ENCODE measurements around the gene TSPOAP1. TPM values are rescaled to one million over a fixed set of nuclear protein-coding genes. Genes with fewer than 3 reads are reported as not detected.

TSPOAP1 gene
- total RNA-seq, 4 donors from 2014 or later, result 0.59 to 43.7 (median 32.4) TPM

DNA sequence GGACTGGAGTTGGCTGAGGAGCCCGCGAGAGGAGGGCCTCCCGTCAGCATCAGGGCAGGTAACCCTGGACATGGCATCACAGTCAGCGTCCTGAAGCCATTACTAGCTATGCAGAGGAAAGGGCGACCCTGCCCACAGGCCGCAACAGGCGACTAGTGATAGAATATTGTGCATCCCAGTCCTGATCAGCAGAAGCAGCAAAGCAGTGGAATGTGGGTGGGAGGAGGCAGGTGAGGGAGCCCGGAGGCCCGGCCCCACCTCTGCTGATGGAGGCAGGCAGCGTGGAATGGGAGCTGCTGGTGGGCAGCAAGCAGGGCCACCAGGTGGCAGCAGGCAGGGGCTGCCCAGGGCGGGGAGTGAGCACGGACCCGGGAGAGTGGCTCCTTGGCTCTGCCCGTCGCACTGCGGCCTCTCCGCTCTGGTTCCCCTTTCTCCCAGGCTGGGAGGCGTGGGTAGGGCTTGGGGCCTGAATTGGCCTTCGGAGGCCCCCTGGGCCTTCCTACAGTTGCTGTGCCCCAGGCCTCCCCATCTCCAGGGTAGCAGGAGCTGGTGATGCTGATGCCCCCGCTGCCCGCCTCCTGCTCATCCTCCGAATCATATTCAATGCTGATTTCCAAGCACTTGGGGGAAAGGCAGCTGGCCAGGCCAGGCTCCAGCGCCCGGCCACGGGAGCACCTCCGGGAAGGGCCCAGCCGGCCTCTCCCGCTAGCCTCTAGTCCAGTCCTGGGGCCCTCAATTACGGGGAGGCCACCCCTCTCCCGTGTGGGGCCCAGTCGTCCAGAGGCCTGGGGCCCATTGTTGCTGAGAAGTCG is 20.2 kb downstream of the TSPOAP1 start:
- H3K36me3 ChIP-seq, result no peaks in the 10 kb centered on the region
- TF ChIP-seq, protein P1, sequence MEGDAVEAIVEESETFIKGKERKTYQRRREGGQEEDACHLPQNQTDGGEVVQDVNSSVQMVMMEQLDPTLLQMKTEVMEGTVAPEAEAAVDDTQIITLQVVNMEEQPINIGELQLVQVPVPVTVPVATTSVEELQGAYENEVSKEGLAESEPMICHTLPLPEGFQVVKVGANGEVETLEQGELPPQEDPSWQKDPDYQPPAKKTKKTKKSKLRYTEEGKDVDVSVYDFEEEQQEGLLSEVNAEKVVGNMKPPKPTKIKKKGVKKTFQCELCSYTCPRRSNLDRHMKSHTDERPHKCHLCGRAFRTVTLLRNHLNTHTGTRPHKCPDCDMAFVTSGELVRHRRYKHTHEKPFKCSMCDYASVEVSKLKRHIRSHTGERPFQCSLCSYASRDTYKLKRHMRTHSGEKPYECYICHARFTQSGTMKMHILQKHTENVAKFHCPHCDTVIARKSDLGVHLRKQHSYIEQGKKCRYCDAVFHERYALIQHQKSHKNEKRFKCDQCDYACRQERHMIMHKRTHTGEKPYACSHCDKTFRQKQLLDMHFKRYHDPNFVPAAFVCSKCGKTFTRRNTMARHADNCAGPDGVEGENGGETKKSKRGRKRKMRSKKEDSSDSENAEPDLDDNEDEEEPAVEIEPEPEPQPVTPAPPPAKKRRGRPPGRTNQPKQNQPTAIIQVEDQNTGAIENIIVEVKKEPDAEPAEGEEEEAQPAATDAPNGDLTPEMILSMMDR (IDR thresholded peaks at IDR 0.05), result no peak
- TF ChIP-seq POLR2A (IDR thresholded peaks at IDR 0.05), result no peak
- intact Hi-C loops (cut with DNase I; ENCODE audit: low total_unique reads), result no loop called here

DNA sequence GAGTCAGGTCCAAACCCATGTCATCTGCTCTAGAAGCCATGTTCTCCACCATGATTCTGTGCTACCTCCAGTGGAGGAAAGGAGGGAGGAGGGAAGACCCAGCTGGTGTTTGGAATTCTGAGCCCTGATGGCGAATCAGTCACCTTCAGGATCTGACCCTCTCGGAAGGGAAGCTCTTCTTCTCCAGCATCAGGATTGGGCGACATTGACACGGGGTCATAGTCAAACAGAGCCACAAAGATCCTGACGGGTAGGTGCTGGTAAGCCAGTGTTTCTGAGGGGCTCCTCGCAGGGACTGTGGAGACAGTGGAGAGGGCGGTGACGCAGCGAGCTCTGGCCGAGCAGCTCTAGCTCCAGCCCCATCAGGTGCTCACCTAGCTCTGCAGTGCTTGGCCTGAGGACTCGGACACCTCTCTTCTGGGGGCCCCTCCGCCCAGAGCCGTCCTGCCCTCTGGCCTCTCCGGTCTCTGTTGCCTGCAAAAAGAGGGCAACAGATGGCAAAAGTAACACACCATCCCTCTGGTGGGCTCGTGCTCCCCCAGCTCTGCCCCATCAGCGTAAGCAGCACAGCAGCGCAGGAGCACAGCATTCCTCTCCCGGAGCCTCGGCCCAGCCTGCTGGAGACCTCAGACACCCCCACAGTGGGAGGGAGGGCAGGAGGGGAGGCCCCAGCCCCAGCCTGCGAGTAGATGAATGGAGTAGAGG is 21.0 kb downstream of the TSPOAP1 start:
- Histone ChIP-seq H3K4me3 (no peak overlapping the region), H3K27me3 (no peaks in the 10 kb centered on the region), H3K27ac (no peak overlapping the region), H3K9me3 (no peaks in the 10 kb centered on the region), H3K4me1 (no peaks in the 10 kb centered on the region), H3K36me3 (no peaks in the 10 kb centered on the region)
- intact Hi-C loops (cut with DNase I; ENCODE audit: low total_unique reads), result no loop called here
- DNase-seq, result peak in 1 of 2 donors; percentile 8
- no peak for TF ChIP-seq POLR2A (IDR thresholded peaks at IDR 0.05)
- TF ChIP-seq, protein P1 (IDR thresholded peaks at IDR 0.05), result no peak

More for the DNA sequence above, 20.2 kb downstream of the TSPOAP1 start:
- no peaks in the 10 kb centered on the region for H3K4me1 ChIP-seq
- DNase-seq, result peak in 1 of 2 donors; percentile 9
- no peaks in the 10 kb centered on the region for H3K9me3 ChIP-seq
- no peak overlapping the region for H3K4me3 ChIP-seq
- H3K27me3 ChIP-seq, result no peaks in the 10 kb centered on the region
- H3K27ac ChIP-seq, result no peak overlapping the region

DNA sequence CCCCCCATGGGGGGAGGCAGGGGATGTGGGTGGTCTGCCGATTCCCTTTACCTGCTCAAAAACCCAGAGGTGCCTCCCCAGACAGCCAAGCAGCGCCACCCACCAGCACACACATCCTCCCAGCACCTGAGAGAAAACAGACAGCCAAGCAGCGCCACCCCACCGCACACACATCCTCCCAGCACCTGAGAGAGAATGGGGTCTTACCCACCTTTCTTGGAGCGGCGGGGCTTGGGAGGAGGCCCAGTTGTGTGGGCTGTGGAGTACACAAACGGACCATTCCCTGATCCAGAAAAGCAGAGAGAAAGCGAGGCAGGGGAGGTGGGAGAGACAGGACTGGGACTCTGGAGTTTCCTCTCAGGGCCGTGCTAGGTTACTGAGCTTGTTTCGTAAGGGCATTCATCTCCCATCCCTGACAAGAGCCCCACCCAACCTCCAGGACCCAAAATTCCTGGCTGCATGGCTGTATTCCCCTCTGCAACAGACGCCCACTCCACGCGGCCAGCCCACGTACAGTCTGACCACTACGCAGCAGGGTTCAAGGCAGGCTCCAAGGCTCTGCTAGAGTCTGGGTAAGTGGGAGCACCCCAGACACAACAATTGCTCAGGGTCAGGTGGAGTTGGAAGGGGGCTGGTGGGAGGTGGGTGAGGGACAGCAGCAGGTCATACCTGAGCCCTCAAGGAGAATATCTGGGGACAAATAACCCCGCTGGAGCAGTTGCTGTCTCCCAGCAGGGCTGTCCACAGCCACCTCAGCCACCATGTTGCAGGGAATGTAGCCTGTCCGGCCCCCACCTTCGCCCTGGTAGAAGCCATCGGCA is 22.3 kb downstream of the TSPOAP1 start:
- intact Hi-C loops (cut with DNase I; ENCODE audit: low total_unique reads), result no loop called here
- peak in 1 of 2 donors; percentile 8 for DNase-seq
- TF ChIP-seq POLR2A (IDR thresholded peaks at IDR 0.05), result no peak
- TF ChIP-seq, protein P1 (IDR thresholded peaks at IDR 0.05), result no peak
- Histone ChIP-seq H3K27ac (no peak overlapping the region), H3K36me3 (no peaks in the 10 kb centered on the region), H3K4me1 (no peaks in the 10 kb centered on the region), H3K9me3 (no peaks in the 10 kb centered on the region), H3K27me3 (no peaks in the 10 kb centered on the region), H3K4me3 (no peak overlapping the region)

DNA sequence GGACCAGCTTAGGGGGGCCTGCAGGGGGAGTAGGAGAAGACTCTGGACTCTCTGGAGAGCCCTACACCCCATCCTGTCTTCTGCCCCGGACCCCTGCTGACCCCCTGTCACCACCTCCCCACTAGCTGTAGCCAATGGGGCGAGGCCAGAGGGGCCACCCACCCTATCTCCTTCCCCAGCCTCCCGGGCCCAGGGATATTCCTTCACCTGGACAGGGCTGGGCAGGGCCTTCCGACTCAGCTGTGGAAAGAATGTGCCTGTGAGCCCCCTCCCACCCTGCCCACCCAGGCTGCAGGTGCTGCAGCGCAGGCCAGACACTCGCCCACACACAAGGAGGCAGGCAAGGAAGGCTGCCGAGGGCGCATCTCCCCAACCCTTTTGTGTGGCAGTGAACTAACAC is 23.0 kb downstream of the TSPOAP1 start:
- Histone ChIP-seq H3K4me3 (no peak overlapping the region), H3K9me3 (no peaks in the 10 kb centered on the region), H3K27me3 (no peaks in the 10 kb centered on the region), H3K4me1 (no peaks in the 10 kb centered on the region), H3K27ac (no peak overlapping the region), H3K36me3 (no peaks in the 10 kb centered on the region)
- no peak for TF ChIP-seq POLR2A (IDR thresholded peaks at IDR 0.05)
- TF ChIP-seq, protein P1 (IDR thresholded peaks at IDR 0.05), result no peak
- DNase-seq, result no peak
- intact Hi-C loops (cut with DNase I; ENCODE audit: low total_unique reads), result no loop called here

Data from uterus (tissue), 4 donors.